WTC11 (cell line): ENCODE data around the gene HAUS8. TPM values are rescaled to one million over a fixed set of nuclear protein-coding genes. Genes with fewer than 3 reads are reported as not detected.

Experiments used
- ATAC-seq: fragments of 200-7000 bp; cut with Tn5 transposase; 2 replicates; pipeline ENCODE4 v1.10.0; 2021; ENCODE audit warnings: mild to moderate bottlenecking, moderate library complexity
- CTCF ChIA-PET: fragments of 300-600 bp; sonication (Branson Sonifier 250); formaldehyde crosslinking; loops from one replicate; lab custom pipeline; 2021; ENCODE audit warnings: antibody characterized with exemption; lab: Charles Lee
- POLR2A ChIA-PET: fragments of 350-600 bp; sonication (Branson Sonifier 250); formaldehyde crosslinking; loops from one replicate; lab custom pipeline; 2021; ENCODE audit warnings: antibody characterized with exemption; lab: Charles Lee
- DNase-seq: peaks from one replicate; pipeline ENCODE4 v3.0.0; 2021; ENCODE audit warnings: low spot score
- H3K27ac Mint-ChIP-seq: 2 replicates; pipeline ENCODE4 v1.8.0; 2021; ENCODE audit warnings: mixed read lengths
- H3K27me3 Mint-ChIP-seq: 2 replicates; pipeline ENCODE4 v1.8.0; 2021; ENCODE audit warnings: low read depth, mild to moderate bottlenecking, moderate library complexity, mixed read lengths
- H3K36me3 Mint-ChIP-seq: 2 replicates; pipeline ENCODE4 v1.8.0; 2021; ENCODE audit warnings: mixed read lengths
- H3K4me1 Mint-ChIP-seq: 2 replicates; pipeline ENCODE4 v1.8.0; 2022; ENCODE audit warnings: mixed read lengths
- H3K4me3 Mint-ChIP-seq: 2 replicates; pipeline ENCODE4 v1.8.0; 2021; ENCODE audit warnings: mild to moderate bottlenecking, moderate library complexity, mixed read lengths
- H3K9me3 Mint-ChIP-seq: 2 replicates; pipeline ENCODE4 v1.8.0; 2021; ENCODE audit warnings: mixed read lengths
- FOXJ3 ChIP-seq: sonication (generic); formaldehyde crosslinking; IDR thresholded peaks from 2 replicates; pipeline ENCODE4 v1.9.0; 2021; ENCODE audit warnings: missing genetic modification reagents, mild to moderate bottlenecking, borderline replicate concordance
- GTF2I ChIP-seq: fragments of 250-450 bp; sonication (Bioruptor Pico); conservative IDR thresholded peaks from 2 replicates; pipeline ENCODE4 v1.4.0; 2021; ENCODE audit warnings: mild to moderate bottlenecking
- MYBL2 ChIP-seq: sonication (generic); formaldehyde crosslinking; IDR thresholded peaks from 2 replicates; pipeline ENCODE4 v1.8.1; 2023; ENCODE audit warnings: mild to moderate bottlenecking, moderate library complexity, missing genetic modification reagents
- NFYB ChIP-seq: sonication (generic); formaldehyde crosslinking; conservative IDR thresholded peaks from 2 replicates; pipeline ENCODE4 v1.8.0; 2022; ENCODE audit warnings: low read depth, missing genetic modification reagents
- ZNF121 ChIP-seq: sonication (generic); formaldehyde crosslinking; IDR thresholded peaks from 2 replicates; pipeline ENCODE4 v1.8.0; 2023; ENCODE audit warnings: missing genetic modification reagents
- ZNF138 ChIP-seq: sonication (generic); formaldehyde crosslinking; conservative IDR thresholded peaks from 2 replicates; pipeline ENCODE4 v1.8.1; 2022; ENCODE audit warnings: mild to moderate bottlenecking, moderate library complexity, missing genetic modification reagents
- ZNF416 ChIP-seq: fragments of 250-450 bp; sonication (Bioruptor Pico); IDR thresholded peaks from 2 replicates; pipeline ENCODE4 v1.9.0; 2021; ENCODE audit warnings: mild to moderate bottlenecking, inconsistent platforms
- total RNA-seq: library from RNA; stranded (reverse); gene quantifications from 3 replicates; pipeline ENCODE4 v1.2.3, GENCODE V29; 2021
- TF ChIP-seq, protein P1 (sequence below): fragments of 250-450 bp; sonication (Bioruptor Pico); conservative IDR thresholded peaks from 2 replicates; pipeline ENCODE4 v1.9.0; 2021; ENCODE audit warnings: mild to moderate bottlenecking
- TF ChIP-seq, protein P2 (sequence below): sonication (generic); formaldehyde crosslinking; IDR thresholded peaks from 2 replicates; pipeline ENCODE4 v1.8.0; 2022; ENCODE audit warnings: mild to moderate bottlenecking, missing genetic modification reagents
- TF ChIP-seq, protein P3 (sequence below): sonication (generic); formaldehyde crosslinking; IDR thresholded peaks from 2 replicates; pipeline ENCODE4 v1.8.1; 2023; ENCODE audit warnings: mild to moderate bottlenecking, missing genetic modification reagents, moderate library complexity
- TF ChIP-seq, protein P4 (sequence below): sonication (generic); formaldehyde crosslinking; IDR thresholded peaks from 2 replicates; pipeline ENCODE4 v1.8.1; 2023; ENCODE audit warnings: mild to moderate bottlenecking, moderate library complexity, missing genetic modification reagents
- TF ChIP-seq, protein P5 (sequence below): sonication (generic); formaldehyde crosslinking; IDR thresholded peaks from 2 replicates; pipeline ENCODE4 v1.8.1; 2023; ENCODE audit warnings: mild to moderate bottlenecking, missing genetic modification reagents, borderline replicate concordance
- TF ChIP-seq, protein P6 (sequence below): sonication (generic); formaldehyde crosslinking; IDR thresholded peaks from 2 replicates; pipeline ENCODE4 v1.8.1; 2022; ENCODE audit warnings: low read depth, mild to moderate bottlenecking, moderate library complexity, missing genetic modification reagents, borderline replicate concordance
- TF ChIP-seq, protein P7 (sequence below): fragments of 200-600 bp; IDR thresholded peaks from 2 replicates; pipeline ENCODE4 v1.8.0; 2022; ENCODE audit warnings: antibody characterized with exemption

The HAUS8 gene
- total RNA-seq, 1 experiment from 2014 or later = 29.7 TPM

DNA sequence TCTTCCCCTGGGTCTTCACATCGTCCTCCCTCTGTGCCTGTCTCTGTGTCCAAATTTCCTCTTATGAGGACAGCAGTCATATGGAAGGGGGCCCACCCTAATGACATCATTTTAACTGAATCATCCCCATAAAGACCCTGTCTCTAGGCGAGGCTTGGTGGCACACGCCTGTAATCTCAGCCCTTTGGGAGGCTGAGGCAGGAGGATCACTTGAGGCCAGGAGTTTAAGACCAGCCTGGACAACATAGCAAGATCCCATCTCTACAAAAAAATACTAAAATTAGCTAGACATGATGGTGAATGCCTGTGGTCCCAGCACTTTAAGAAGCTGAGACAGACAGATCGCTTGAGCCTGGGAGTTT is 5.2 kb upstream of the HAUS8 start:
- Mint-ChIP-seq H3K9me3 (no peaks in the 10 kb centered on the region), H3K27me3 (peaks cover 2% of the 10 kb centered on the region; the same call in 1 of the 2 replicates), H3K4me1 (peaks cover 44% of the 10 kb centered on the region), H3K27ac (no peak overlapping the region)
- POLR2A ChIA-PET = no interaction called here
- no peak for TF ChIP-seq FOXJ3 (CRISPR knock-in tag)
- peak; percentile 61 for TF ChIP-seq ZNF121
- TF ChIP-seq ZNF138 (CRISPR knock-in tag) = no peak
- TF ChIP-seq, protein P1, sequence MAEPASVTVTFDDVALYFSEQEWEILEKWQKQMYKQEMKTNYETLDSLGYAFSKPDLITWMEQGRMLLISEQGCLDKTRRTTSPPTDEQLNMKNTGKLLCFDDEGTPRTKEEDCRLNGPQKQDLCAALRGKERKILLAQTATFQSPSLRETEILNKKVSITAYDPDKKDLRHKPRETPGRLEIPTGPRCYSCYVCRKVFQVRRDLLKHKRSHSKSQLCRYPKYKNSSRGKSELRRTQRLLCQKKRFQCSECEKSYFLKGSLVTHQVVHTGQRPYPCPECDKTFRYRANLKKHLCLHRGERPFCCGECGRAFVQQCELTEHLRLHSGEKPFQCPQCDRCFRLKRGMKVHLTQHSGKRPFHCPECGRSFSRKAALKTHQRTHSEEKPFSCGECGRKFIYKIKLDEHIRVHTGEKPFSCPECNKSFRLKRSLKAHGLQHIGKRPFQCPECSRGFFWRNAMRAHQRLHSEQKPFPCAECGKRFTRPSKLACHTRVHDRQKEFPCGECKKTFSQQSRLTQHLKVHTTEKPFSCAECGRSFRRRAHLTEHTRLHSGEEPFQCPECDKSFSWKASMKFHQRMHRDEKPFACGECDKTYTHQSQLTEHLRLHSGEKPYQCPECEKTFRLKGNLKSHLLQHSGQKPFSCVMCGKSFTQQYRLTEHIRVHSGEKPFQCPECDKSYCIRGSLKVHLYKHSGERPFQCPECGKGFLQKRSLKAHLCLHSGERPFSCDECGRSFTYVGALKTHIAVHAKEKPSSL = no peak
- TF ChIP-seq, protein P2, sequence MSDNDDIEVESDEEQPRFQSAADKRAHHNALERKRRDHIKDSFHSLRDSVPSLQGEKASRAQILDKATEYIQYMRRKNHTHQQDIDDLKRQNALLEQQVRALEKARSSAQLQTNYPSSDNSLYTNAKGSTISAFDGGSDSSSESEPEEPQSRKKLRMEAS (CRISPR knock-in tag) = no peak
- TF ChIP-seq, protein P3, sequence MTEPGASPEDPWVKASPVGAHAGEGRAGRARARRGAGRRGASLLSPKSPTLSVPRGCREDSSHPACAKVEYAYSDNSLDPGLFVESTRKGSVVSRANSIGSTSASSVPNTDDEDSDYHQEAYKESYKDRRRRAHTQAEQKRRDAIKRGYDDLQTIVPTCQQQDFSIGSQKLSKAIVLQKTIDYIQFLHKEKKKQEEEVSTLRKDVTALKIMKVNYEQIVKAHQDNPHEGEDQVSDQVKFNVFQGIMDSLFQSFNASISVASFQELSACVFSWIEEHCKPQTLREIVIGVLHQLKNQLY (CRISPR knock-in tag) = no peak
- TF ChIP-seq, all 79 proteins: peak for 1
- DNase-seq (no peak), ATAC-seq (no peak)
- H3K4me3 Mint-ChIP-seq = no peak overlapping the region
- CTCF ChIA-PET = no interaction called here
- H3K36me3 Mint-ChIP-seq = no peaks in the 10 kb centered on the region

DNA sequence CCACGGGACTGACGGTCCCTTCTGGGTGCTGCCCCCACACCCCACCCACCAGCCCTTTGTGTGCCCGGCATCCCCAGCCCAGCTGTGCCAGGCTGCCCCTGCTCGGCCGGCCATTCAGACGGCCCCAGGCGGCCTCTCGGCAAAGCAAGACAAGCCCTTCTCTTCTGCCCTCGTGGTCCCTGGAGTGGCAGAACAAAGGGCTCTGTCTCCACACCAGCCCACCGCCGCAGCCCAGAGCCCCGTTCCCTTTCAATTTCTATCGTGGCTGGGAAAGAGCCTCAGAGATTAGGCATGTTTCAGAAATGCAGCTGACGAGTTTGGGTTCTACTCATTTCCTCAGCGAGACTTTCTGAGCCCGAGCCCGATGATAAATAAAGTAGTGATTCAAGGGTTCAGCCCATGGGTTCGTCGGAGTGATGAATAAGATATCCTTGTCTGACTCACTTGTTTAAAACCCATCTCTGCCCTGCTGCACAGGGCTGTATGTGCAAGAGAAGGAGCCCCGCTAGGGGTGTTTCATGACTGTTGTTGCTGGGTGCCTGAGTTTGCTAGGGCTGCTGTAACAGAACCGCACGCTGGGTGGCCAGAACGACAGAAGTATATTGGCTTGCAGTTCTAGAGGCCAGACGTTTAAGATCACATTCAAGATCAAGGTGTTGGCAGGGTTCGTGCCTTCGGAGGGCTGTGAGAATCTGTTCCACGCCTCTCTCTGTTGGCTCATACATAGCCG is 4.6 kb upstream of the HAUS8 start:
- ATAC-seq (no peak), DNase-seq (no peak)
- TF ChIP-seq, protein P4, sequence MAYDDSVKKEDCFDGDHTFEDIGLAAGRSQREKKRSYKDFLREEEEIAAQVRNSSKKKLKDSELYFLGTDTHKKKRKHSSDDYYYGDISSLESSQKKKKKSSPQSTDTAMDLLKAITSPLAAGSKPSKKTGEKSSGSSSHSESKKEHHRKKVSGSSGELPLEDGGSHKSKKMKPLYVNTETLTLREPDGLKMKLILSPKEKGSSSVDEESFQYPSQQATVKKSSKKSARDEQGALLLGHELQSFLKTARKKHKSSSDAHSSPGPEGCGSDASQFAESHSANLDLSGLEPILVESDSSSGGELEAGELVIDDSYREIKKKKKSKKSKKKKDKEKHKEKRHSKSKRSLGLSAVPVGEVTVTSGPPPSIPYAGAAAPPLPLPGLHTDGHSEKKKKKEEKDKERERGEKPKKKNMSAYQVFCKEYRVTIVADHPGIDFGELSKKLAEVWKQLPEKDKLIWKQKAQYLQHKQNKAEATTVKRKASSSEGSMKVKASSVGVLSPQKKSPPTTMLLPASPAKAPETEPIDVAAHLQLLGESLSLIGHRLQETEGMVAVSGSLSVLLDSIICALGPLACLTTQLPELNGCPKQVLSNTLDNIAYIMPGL = no peak
- TF ChIP-seq NFYB (CRISPR knock-in tag) (no peak), GTF2I (CRISPR knock-in tag) (no peak), ZNF416 (CRISPR knock-in tag) (no peak), MYBL2 (no peak)
- TF ChIP-seq, protein P5, sequence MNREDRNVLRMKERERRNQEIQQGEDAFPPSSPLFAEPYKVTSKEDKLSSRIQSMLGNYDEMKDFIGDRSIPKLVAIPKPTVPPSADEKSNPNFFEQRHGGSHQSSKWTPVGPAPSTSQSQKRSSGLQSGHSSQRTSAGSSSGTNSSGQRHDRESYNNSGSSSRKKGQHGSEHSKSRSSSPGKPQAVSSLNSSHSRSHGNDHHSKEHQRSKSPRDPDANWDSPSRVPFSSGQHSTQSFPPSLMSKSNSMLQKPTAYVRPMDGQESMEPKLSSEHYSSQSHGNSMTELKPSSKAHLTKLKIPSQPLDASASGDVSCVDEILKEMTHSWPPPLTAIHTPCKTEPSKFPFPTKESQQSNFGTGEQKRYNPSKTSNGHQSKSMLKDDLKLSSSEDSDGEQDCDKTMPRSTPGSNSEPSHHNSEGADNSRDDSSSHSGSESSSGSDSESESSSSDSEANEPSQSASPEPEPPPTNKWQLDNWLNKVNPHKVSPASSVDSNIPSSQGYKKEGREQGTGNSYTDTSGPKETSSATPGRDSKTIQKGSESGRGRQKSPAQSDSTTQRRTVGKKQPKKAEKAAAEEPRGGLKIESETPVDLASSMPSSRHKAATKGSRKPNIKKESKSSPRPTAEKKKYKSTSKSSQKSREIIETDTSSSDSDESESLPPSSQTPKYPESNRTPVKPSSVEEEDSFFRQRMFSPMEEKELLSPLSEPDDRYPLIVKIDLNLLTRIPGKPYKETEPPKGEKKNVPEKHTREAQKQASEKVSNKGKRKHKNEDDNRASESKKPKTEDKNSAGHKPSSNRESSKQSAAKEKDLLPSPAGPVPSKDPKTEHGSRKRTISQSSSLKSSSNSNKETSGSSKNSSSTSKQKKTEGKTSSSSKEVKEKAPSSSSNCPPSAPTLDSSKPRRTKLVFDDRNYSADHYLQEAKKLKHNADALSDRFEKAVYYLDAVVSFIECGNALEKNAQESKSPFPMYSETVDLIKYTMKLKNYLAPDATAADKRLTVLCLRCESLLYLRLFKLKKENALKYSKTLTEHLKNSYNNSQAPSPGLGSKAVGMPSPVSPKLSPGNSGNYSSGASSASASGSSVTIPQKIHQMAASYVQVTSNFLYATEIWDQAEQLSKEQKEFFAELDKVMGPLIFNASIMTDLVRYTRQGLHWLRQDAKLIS (CRISPR knock-in tag) = no peak
- TF ChIP-seq, protein P6, sequence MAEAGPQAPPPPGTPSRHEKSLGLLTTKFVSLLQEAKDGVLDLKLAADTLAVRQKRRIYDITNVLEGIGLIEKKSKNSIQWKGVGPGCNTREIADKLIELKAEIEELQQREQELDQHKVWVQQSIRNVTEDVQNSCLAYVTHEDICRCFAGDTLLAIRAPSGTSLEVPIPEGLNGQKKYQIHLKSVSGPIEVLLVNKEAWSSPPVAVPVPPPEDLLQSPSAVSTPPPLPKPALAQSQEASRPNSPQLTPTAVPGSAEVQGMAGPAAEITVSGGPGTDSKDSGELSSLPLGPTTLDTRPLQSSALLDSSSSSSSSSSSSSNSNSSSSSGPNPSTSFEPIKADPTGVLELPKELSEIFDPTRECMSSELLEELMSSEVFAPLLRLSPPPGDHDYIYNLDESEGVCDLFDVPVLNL = no peak
- TF ChIP-seq, protein P7, sequence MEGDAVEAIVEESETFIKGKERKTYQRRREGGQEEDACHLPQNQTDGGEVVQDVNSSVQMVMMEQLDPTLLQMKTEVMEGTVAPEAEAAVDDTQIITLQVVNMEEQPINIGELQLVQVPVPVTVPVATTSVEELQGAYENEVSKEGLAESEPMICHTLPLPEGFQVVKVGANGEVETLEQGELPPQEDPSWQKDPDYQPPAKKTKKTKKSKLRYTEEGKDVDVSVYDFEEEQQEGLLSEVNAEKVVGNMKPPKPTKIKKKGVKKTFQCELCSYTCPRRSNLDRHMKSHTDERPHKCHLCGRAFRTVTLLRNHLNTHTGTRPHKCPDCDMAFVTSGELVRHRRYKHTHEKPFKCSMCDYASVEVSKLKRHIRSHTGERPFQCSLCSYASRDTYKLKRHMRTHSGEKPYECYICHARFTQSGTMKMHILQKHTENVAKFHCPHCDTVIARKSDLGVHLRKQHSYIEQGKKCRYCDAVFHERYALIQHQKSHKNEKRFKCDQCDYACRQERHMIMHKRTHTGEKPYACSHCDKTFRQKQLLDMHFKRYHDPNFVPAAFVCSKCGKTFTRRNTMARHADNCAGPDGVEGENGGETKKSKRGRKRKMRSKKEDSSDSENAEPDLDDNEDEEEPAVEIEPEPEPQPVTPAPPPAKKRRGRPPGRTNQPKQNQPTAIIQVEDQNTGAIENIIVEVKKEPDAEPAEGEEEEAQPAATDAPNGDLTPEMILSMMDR = no peak
- POLR2A ChIA-PET = interaction anchor here (0.5 kb wide), 1 partner anchor 121 kb away, joined by 3 read pairs; no protein-coding TSS in a partner anchor
- Mint-ChIP-seq H3K4me1 (peaks cover 44% of the 10 kb centered on the region), H3K36me3 (no peaks in the 10 kb centered on the region), H3K27me3 (peaks cover 2% of the 10 kb centered on the region; the same call in 1 of the 2 replicates), H3K27ac (peak overlapping the region; percentile 49; the same call in 1 of the 2 replicates), H3K9me3 (no peaks in the 10 kb centered on the region), H3K4me3 (no peak overlapping the region)
- CTCF ChIA-PET = no interaction called here
